ENCODE measurements around the gene TMEM45B. TPM values are rescaled to one million over a fixed set of nuclear protein-coding genes. Genes with fewer than 3 reads are reported as not detected.
"Not testable (repeated sequence)": the region's sequence is repeated elsewhere in the genome, so short reads cannot be mapped to it uniquely, and the experiment has no call there.

The TMEM45B gene
- total RNA-seq (2014; rRNA removed; shearing (Covaris generic)), result not detected in 2 replicates

- peak; percentile 19 for DNase-seq (ENCODE audit: low spot score)
- in situ Hi-C loops (cut with HindIII; ENCODE audit: low sequenced_read_pairs), result no loop called here
Measured at GRCh38 chr11:129815596-129816461, at the start of gene TMEM45B. Gene TMEM45B, plus strand, starts transcription at chr11:129815848. Its CDS starts 36,635 bp downstream, at chr11:129852483.

- no peak for DNase-seq (ENCODE audit: low spot score)
Measured at GRCh38 chr11:129766898-129767604, 48.6 kb upstream of the TMEM45B start.

GRCh38 chr11:129767827-129768226, 47.8 kb upstream of the TMEM45B start:
- no peak for DNase-seq (ENCODE audit: low spot score)
- in situ Hi-C loops (cut with HindIII; ENCODE audit: low sequenced_read_pairs), result no loop called here

More at GRCh38 chr11:129766898-129767604, 48.6 kb upstream of the TMEM45B start:
- in situ Hi-C loops (cut with HindIII; ENCODE audit: low sequenced_read_pairs), result no loop called here

- in situ Hi-C loops (cut with HindIII; ENCODE audit: low sequenced_read_pairs), result no loop called here
- DNase-seq (ENCODE audit: low spot score), result no peak
Measured at GRCh38 chr11:129768356-129768755, 47.3 kb upstream of the TMEM45B start.

- in situ Hi-C loops (cut with HindIII; ENCODE audit: low sequenced_read_pairs), result no loop called here
- no peak for DNase-seq (ENCODE audit: low spot score)
Measured at GRCh38 chr11:129769059-129769458, 46.6 kb upstream of the TMEM45B start.

- DNase-seq (ENCODE audit: low spot score), result no peak
- in situ Hi-C loops (cut with HindIII; ENCODE audit: low sequenced_read_pairs), result no loop called here
Measured at GRCh38 chr11:129770993-129771392, 44.7 kb upstream of the TMEM45B start.

GRCh38 chr11:129771456-129771855, 44.2 kb upstream of the TMEM45B start:
- DNase-seq (ENCODE audit: low spot score); in situ Hi-C loops (cut with HindIII; ENCODE audit: low sequenced_read_pairs): not testable (repeated sequence)

- DNase-seq (ENCODE audit: low spot score), result no peak
- in situ Hi-C loops (cut with HindIII; ENCODE audit: low sequenced_read_pairs), result no loop called here
Measured at GRCh38 chr11:129778877-129779276, 36.8 kb upstream of the TMEM45B start.

GRCh38 chr11:129779342-129779741, 36.3 kb upstream of the TMEM45B start:
- no peak for DNase-seq (ENCODE audit: low spot score)
- in situ Hi-C loops (cut with HindIII; ENCODE audit: low sequenced_read_pairs), result no loop called here

- in situ Hi-C loops (cut with HindIII; ENCODE audit: low sequenced_read_pairs), result no loop called here
- no peak for DNase-seq (ENCODE audit: low spot score)
Measured at GRCh38 chr11:129785383-129786111, 30.1 kb upstream of the TMEM45B start.

GRCh38 chr11:129786112-129786416, 29.6 kb upstream of the TMEM45B start:
- DNase-seq (ENCODE audit: low spot score); in situ Hi-C loops (cut with HindIII; ENCODE audit: low sequenced_read_pairs): not testable (repeated sequence)

GRCh38 chr11:129787532-129788155, 28.0 kb upstream of the TMEM45B start:
- in situ Hi-C loops (cut with HindIII; ENCODE audit: low sequenced_read_pairs), result no loop called here
- DNase-seq (ENCODE audit: low spot score), result no peak

- in situ Hi-C loops (cut with HindIII; ENCODE audit: low sequenced_read_pairs), result no loop called here
- DNase-seq (ENCODE audit: low spot score), result no peak
Measured at GRCh38 chr11:129788278-129788677, 27.4 kb upstream of the TMEM45B start.

GRCh38 chr11:129790106-129790505, 25.5 kb upstream of the TMEM45B start:
- in situ Hi-C loops (cut with HindIII; ENCODE audit: low sequenced_read_pairs), result no loop called here
- DNase-seq (ENCODE audit: low spot score), result no peak

GRCh38 chr11:129791515-129791914, 24.1 kb upstream of the TMEM45B start:
- in situ Hi-C loops (cut with HindIII; ENCODE audit: low sequenced_read_pairs), result no loop called here
- no peak for DNase-seq (ENCODE audit: low spot score)

- DNase-seq (ENCODE audit: low spot score), result no peak
- in situ Hi-C loops (cut with HindIII; ENCODE audit: low sequenced_read_pairs), result no loop called here
Measured at GRCh38 chr11:129792663-129793062, 23.0 kb upstream of the TMEM45B start.

- DNase-seq (ENCODE audit: low spot score), result no peak
- in situ Hi-C loops (cut with HindIII; ENCODE audit: low sequenced_read_pairs), result no loop called here
Measured at GRCh38 chr11:129795089-129795488, 20.6 kb upstream of the TMEM45B start.

GRCh38 chr11:129798212-129798611, 17.4 kb upstream of the TMEM45B start:
- no peak for DNase-seq (ENCODE audit: low spot score)
- in situ Hi-C loops (cut with HindIII; ENCODE audit: low sequenced_read_pairs), result no loop called here

- DNase-seq (ENCODE audit: low spot score); in situ Hi-C loops (cut with HindIII; ENCODE audit: low sequenced_read_pairs): not testable (repeated sequence)
Measured at GRCh38 chr11:129800162-129800561, 15.5 kb upstream of the TMEM45B start.

All from G401 (cell line).